NCI-H2171 (cell line): ENCODE measurements around the gene ANTXRL.
"Not testable (repeated sequence)": the region's sequence is repeated elsewhere in the genome, so short reads cannot be mapped to it uniquely, and the experiment has no call there.

Experiments
- DNase-seq: peaks from one replicate; lab custom pipeline; 2025; lab: John Stamatoyannopoulos, UW

ANTXRL gene

DNA sequence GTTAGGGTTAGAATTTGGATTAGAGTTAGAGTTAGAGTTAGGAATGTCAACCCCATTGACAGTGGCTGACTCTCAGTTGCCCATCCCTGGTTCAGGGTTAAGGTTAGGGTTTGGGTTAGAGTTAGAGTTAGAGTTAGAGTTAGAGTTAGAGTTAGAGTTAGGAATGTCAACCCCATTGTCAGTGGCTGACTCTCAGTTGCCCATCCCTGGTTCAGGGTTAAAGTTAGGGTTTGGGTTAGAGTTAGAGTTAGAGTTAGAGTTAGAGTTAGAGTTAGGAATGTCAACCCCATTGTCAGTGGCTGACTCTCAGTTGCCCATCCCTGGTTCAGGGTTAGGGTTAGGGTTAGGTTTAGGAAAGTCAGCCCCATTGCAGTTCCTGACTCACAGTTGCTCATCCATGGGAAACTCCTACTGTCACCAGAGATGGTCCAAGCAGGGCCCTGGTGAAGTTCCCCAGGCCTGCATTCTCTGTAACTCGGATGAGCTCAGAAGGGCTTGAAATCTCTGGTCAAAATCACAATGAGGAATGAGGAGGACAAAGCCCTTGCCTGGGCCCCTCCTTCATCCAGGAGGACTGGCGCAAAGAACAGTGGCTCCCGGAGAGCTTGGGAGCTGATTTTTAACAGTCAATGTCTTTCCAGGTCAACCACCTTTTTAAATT lies 8.7 kb downstream of the ANTXRL start:
- DNase-seq: not testable (repeated sequence)

DNA sequence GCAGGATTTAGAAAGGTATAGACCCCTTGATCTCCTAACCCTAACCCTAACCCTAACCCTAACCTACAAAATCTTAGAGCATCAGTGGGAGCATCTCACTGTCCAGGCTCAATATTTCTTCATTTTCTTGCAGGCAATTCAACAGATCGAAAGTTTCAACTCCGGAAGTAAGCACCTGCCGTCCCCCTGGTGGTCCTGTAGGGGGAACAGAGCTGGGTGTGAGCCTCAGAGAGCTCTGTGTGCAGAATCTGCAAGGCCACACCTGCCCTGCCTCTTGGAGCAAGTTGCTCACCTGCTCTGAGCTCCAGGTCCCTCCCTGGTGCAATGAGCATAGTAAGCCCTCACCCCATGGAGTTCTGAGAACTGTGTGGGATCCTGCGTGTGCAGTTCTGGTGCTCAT lies 9.3 kb downstream of the ANTXRL start:
- DNase-seq: not testable (repeated sequence)

DNA sequence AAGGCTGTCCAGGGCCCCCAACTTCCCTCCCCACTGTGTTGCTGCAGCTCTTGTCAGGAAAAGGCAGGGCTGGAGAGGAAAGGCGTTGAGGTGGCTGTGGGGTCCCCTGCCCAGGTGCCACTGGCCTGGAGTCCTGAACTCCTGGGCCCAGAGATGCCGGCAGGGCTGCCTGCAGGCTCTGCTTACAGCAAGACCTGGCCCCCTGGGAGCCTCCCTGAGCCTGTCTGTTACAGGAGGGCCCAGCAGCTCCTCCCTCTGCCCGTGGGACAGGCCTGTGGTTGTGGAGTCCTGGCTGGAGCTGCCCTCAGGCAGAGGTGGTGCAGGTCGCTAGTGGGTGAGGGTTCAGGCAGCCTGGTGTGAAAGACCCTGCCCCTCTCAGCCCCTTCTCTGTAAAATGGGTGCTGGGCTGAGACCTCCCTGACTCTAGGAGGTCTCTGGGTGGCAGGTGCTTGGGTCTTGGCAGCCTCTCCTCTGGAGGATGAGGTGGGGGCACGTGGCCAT lies 9.9 kb downstream of the ANTXRL start:
- no peak for DNase-seq

DNA sequence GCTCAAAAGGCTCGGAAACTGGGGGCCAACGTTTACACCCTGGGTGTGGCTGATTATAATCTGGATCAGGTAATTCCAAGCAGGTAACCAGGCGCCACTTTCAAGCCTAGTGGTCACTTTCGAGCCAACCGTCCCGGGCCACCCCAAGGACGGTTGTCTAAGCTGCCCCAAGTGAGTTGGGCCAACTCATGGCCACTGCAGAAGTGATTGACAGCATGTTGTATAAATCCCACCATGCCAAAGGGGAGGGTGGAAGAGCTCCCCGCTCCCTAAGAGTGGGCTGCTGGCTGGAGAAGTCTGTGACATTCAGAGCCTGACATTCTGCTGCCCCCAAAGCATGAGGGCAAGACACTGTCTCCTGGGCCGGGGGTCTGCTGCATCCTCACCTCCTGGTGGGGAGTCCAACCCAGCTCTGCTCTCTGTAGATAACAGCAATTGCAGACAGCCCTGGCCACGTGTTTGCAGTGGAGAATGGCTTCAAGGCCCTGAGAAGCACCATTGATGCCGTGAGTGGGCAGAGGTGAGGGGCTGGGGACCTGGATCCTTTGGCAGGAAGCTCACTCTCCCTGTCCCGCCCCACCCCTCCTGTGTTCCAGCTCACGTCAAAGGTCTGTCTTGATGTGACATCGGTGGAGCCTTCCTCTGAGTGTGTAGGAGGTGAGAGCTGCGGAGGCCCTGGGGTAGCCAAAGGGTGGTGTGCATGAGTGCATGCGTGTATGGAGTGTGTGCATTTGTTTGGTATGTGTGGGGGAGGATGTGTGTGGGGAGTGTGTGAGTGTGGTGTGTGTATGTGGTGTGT lies 10.8 kb downstream of the ANTXRL start:
- no peak for DNase-seq

DNA sequence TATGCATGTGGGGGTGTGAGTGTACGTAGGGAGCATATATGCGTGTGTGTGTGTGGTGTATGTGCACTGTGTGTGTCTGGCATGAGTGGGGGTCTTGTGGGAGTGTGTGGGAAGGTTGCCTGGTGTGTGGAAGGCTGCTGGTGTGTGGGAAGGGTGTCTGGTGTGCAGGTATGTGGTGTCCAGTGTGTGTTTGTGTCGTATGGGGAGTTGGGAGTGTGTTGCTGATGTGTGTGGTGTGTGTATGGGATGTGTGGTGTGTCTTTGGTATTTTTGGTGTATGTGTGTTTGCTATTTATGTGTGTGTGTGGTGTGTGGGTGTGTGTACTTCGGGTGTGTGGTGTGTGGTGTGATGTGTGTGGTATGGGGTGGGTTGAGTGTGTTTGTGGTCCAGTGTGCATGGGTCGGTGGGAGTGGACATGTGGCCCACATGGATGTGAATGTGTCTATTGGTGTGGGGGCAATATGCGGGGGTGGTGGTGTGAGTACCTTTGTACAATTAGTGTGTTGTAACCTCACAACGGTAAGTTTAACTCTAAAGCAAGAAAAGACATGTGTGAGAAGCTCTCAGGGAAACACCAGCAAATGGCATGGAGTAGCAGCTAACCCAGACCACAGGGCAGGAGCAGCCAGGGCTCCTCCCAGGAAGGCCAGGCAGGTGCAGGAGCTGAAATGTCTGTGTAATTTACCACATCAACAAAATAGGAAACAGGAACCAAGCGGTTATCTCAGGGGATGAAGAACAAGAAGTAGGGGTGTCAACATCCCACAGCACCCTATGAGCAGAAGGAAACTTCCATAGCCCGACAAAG lies 11.9 kb downstream of the ANTXRL start:
- DNase-seq: no peak

DNA sequence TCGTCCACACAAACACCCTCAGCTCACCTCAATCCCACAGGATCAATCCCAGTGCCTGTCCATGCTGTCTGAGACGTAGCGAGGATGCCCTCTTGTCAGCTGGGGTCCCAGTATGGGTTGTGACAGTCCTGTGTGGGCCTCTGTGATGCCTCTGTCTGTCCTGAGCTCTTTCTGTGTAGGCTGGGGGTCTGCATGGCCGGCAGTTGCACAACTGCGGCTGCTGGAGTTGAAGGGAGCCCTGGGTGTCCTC lies 12.4 kb downstream of the ANTXRL start:
- DNase-seq: no peak

DNA sequence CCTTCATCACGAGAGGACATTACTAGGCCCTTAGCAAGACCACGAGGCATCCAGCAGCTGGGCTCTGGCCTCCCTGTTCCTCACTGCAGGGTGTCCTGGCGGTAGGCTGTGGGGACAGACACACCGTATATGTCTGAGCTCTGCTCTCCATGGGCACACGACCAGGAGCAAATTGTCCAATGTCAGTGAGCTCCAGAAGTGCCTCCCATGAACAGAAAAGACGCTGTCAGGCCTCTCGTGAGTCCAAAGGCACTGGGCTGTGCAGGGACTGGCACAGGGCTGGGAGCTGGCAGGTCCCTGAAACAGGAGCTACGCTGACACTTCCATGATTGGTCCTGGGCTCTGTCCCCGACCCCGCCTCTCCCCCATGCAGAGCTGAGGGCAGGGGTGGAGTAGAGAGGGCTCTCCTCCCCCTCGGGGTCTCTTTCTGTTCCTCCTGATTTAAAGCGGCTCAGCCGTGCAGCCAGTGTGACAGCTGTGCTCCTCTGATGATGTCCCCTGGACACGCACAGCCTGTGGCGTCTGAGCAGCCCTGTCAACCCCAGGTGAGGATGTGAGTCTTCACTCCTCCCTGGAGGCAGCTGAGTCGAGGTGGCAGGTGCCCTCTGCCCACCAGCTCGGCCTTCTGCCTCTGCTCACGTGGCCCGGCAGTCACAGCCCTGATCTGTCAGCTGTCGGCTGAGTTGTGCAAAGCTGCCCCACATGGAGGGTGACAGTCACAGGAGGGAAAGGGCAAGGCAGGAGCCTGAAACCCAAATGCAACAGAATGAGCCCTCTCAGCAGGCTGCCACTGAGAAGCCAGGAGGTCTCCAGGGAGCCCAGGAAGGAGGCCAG lies 13.0 kb downstream of the ANTXRL start:
- DNase-seq: peak; percentile 25

DNA sequence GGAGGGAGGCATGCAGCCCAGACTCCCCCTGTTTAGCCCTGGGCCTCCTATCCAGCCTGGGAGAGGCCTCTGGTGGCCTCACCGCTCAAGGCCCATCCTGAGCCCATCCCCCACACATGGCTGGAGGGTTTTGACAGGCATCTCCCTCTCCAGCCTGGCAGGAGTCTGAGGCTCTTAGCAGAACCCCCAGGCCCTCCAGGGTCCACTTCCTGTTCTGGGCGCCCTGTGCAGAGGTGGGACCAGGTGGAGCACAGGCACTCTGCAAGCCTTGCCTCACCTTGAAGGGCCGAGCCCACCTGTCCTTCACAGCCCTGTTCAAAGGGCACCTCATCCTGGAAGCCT lies 13.5 kb downstream of the ANTXRL start:
- DNase-seq: not testable (repeated sequence)

DNA sequence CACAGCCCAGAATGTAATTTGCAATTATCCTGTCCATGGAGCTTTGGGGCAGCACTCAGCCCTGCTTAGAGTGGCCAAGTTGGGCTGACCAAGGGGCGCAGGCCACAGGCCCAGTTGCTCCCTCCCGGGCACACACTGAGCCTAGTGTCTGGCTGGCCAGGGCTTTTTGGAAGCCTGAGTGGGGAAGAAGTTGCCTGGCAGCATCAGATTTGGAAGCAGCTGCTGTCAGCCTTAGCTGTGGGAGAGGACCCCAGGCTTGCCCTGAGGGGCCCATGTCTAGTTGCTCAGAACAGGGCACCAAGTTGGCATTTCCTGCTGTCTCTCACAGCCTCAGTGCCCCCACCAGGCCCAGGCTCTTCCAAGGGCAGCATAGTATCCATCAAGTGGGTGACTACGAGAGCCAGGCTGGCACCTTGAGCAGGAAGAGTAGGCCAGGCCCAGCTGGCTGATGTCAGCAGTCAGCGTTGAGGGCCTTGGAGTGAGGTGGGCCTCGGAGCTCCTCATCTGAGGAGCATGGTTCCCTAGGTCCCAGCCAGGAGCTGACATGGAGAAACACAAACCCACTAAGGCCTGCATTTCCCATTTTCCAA lies 14.4 kb downstream of the ANTXRL start:
- no peak for DNase-seq

DNA sequence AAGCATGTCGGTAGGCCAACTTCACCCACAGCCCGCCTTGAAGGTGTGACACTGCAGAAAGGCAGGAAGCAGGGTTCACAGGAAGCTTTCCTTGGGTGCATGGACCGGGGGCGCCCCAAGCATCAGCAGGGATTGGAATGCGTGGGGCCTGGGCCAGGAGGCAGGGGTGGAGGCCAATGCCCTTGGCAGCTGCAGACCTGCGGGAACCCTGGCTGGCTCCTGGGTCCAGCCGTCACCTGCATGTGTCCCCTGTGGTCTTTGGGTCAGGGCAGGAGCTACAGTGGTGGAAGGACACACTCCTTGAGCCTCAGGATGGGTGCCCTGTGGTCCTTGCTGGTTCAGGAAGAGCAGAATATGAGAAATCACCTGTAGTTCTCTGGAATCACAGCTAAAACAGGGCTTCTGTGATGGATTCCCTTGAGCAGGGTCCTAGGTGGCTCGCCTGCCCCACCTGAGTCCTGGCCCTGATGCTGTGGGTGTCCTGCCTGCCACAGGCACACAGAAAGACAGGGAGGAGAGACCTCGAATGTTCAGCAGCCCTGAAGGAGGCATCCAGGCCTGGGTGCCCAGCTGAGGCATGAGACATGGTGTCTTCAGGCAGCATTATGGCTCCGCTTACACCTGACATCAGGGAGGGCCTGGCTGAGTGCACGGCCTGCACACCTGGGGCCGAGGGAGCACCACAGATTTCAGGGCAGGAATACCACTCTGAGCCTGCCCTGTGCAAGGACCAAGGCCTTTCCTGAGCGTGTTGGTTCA lies 15.1 kb downstream of the ANTXRL start:
- DNase-seq: no peak

DNA sequence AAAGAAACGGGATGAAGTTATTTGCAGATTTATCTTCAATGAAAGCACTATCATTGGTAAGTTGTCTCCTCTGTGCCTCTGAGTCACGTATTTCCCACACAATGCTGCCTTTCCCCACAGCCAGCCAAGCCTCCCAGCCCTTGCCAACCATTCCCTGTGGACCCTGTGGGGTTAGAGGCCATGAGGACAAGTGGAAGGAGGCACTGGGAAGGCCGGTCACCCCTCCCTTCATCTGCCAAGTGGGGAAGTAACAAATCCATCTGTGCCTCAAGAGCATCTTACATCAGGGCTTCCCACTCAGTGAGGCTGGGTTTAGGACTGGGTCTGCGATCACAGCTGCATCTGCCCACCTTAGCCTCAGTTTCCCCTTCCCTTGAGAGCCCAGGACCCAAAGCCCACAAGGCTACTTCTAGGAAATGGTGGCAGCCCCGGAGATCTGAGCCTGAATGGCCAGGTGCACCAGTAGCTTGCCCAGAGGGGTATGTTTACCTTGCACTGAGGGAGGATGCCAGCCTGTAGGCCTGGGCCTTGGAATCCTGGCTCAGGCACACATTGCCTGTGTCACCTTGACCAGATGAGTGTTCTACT lies 16.1 kb downstream of the ANTXRL start:
- not testable (repeated sequence) for DNase-seq

DNA sequence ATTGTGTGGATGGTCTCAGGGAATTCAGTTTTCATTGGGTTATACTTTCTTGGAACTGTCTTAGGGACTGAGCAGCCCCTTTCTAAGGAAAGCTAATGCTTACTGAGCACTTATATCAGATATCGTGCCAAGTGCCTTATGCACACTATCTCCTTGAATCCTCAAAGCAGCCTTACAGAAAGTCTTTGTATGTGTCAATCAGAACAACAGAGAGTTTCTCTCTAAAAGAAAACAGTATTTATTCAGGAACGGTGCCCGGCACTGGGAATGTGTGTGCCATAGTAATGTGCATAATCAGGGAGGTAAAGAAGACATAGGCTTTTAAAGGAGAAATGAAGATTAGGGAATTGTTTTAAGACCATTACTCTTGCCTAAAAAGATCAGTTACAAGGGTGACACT lies 17.3 kb downstream of the ANTXRL start:
- no peak for DNase-seq

DNA sequence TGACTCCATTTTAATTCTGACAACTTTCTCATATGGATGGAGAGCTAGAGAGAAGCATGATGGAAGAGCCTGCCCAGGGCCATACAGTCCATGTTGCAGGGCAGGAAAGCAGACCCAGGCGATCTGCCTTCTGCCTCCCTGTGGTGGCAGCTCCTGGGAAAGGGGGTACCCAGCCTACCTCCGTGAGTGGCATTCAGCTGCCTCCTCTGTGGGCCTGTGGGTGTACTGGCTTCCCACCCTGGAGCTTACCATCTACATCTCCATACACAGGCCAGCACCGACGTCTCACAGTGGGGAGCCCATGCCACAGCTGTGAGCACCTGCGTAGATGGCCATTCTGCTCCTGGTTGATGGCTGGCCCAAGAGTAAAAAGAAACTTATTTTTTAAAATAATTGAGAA lies 17.9 kb downstream of the ANTXRL start:
- DNase-seq: not testable (repeated sequence)

DNA sequence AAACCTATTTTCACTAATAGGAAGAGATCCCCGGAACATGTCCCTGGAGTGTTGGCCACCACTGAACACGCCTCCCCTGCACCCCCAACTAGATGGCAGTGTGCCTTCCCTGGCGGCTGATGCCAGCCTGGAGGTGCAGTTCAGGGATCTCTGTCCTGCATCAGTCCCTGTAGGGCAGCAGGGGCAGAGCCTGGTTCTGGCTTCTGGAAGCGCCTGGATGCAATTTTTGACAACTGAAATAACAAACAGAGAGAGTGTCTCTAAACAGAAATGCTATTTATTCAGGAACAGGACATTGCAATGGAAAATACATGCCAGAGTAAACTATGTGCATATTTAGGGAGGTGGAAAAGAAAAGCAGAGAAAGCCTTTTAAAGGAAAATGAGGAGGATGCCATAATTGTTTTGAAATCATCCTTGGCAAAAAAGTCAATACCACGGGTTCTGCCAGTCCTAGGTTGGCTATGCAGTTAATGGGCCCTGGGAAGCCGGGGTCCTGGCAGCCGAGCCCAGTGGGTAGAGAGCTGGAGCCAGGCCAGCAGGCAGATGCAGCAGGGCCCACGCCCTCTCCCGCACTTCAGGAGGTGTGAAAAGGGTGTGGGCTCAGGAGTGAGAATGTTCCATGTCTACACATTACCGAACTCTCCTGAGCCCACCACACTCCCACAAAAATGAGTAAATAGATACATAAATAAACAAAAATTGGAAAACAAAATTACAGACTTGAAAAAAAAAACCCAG lies 18.5 kb downstream of the ANTXRL start:
- no peak for DNase-seq

DNA sequence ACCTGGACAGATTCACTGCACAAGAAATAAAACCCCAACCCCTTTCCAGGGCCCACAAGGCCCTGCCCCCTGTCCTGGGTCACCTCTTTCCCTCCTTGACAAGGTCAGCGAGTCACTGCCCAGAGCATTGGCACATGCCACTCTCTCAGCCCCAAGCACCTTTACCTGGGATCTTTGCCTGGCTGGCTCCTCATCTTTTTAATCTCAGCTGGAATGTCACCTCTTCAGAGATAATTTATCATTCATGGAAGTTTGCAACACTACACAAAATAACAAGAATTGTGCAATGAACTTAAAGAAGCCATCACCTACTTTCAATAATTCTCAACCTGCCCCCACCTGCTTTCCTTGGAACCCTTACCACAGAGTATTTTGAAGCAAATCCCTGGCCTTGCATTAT lies 19.2 kb downstream of the ANTXRL start:
- DNase-seq: no peak

DNA sequence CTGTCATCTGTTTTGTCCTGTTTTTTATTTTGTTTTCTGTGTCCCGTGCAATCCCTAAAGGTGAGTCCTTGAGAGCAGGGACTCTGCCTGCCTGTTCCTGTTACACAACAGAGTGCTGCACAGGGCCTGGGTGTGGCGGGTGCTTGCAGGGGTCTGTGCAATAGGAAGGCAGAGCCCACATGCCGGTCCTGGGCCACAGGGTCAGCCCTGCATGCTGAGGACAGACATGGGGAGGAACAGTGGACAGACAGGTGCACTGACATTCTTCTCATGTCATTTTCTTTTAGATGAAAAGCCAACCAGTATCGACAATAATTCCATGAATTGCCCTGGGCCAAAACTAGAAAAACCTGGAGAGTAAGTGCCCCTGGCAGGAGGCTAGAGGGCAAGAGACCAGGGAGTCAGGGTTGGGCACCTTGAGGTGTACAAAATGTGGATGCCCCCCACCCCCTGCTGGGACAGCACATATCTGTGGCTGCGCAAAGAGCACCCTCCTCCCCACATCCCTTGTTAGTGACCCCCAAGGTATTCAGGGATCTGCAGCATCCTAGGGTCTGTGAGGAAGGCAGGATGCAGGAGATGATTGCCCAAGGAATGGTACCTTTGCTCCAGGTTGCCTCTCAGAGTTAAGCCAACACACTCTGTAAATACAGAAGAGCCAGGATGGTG lies 19.9 kb downstream of the ANTXRL start:
- no peak for DNase-seq

DNA sequence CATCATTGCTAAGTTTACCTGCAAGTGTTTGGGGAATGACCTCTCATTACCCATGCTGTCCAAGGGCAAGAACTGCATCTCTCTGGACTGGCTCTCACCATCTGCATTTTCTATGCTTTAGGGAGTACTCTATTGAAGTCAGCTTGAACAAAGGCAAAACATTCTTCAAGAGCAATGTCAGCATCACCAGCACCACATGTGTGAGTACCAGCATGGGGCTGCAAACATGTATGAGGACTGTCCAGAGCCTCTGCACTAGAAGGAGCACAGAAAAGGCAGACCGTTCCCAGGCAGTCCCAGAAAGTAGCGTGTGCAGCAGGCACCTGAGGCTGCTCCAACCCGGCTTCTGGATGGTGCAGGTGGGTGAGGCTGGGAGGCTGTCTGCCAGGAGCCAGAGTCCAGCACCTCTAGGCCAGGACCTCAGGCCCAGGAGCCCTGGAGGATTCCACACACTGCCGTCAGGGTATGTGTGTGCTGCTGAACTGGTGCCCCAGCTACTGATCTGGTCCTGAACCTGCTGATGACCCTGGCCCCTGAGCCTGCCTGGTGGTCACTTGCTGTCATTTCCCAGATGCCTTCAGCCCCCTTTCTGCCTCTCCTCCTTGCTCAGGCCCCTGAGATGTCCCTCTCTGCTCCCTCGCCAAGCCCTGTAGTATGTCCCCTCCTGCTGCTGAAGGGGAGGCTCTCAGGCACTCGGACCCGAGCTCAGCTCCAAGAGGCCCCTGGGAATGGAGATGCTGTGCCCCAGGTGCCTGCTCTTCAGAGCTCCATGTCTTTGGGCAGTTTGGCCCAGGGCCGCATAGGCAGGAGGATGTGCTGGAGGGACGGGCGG lies 20.7 kb downstream of the ANTXRL start:
- DNase-seq: no peak

DNA sequence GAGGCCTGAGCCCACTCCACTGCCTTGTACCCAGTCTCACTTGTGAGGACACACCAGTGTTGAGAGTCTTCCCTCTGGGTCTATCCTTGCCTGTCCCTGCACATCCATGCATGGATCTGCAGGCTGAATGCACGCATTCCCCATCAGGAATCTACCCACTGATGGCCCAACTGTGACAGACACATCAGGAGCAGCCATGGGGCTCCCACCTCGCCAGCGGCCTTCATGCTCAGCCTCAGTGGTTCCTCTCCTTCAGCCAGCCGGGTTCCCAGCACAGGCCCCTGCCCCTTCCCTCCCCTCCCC lies 21.3 kb downstream of the ANTXRL start:
- DNase-seq: no peak
